ENCODE results near the gene CISTR. TPM values are rescaled to one million over a fixed set of nuclear protein-coding genes. Genes with fewer than 3 reads are reported as not detected.
"Not testable (repeated sequence)": the region's sequence is repeated elsewhere in the genome, so short reads cannot be mapped to it uniquely, and the experiment has no call there.

Gene CISTR
- total and polyA plus RNA-seq, 2 experiments from 2014 or later, result not detected

DNA sequence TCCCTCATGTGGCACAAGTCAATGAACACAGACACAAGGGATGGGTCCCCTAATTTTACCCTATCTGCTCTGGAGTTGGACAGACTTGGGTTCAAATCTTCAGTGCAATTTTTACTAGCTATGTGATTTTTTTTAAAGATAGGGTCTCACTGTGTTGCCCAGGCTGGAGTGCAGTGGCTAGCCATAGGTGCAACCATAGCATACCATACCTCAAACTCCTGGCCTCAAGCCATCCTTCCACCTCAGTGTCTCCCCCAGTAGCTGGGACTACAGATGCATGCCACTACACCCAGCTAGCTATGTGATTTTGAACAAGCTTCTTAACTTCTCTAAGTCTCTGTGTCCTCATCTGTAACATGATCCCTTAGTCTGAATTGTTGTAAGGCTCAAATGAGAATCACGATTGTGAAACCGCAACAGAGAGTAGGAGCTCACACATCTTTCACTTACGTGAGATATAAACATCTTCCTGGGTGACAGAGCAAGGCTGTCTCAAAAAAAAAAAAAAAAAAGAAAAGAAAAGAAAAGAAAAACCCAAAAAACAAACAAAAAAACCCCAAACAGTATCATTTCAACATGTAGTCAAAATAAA lies 29.2 kb downstream of the CISTR start:
- Histone ChIP-seq H2AFZ (no peak overlapping the region), H3K9ac (no peak overlapping the region), H3K27me3 (replicated peaks; ENCODE audit: insufficient read depth) (no peaks in the 10 kb centered on the region), H3K79me2 (ENCODE audit: insufficient read depth) (peaks cover 33% of the 10 kb centered on the region), H3K9me2 (ENCODE audit: insufficient read depth) (no peaks in the 10 kb centered on the region), H4K20me1 (ENCODE audit: insufficient read depth) (no peaks in the 10 kb centered on the region), H3K4me1 (ENCODE audit: insufficient read depth) (peaks cover 8% of the 10 kb centered on the region), H3K4me2 (ENCODE audit: unreplicated experiment) (no peak overlapping the region), H3K27ac (no peak overlapping the region), H3K4me3 (no peak overlapping the region), H3K36me3 (ENCODE audit: low read depth) (peaks cover 51% of the 10 kb centered on the region), H3K9me3 (ENCODE audit: low read depth) (no peaks in the 10 kb centered on the region), H3F3A (ENCODE audit: insufficient read depth) (no peaks in the 10 kb centered on the region)
- in situ Hi-C loops (cut with MboI), result no loop called here
- WGBS, 2 experiments (ENCODE audit: low coverage in 1 of 2, low lambda C conversion rate in 2 of 2, missing lambda C conversion rate in 2 of 2), result 87 to 91% methylated on average over 3 of the region's 3 CpGs
- TF ChIP-seq EZH2 (IDR thresholded peaks at IDR 0.05; ENCODE audit: insufficient read depth, poor library complexity, severe bottlenecking), result no peak
- TF ChIP-seq EZH2phosphoT487 (IDR thresholded peaks at IDR 0.05; ENCODE audit: insufficient read depth, low read depth), result no peak
- no peak for DNase-seq

- H3K4me1 ChIP-seq (ENCODE audit: insufficient read depth), result peaks cover 8% of the 10 kb centered on the region
- no peak overlapping the region for H3K4me3 ChIP-seq
- peaks cover 61% of the 10 kb centered on the region for H3K36me3 ChIP-seq (ENCODE audit: low read depth)
- peaks cover 20% of the 10 kb centered on the region for H3K79me2 ChIP-seq (ENCODE audit: insufficient read depth)
- H3F3A ChIP-seq (ENCODE audit: insufficient read depth), result no peaks in the 10 kb centered on the region
- no peaks in the 10 kb centered on the region for H3K9me3 ChIP-seq (ENCODE audit: low read depth)
- no peaks in the 10 kb centered on the region for H4K20me1 ChIP-seq (ENCODE audit: insufficient read depth)
- in situ Hi-C loops (cut with MboI), result no loop called here
- DNase-seq, result no peak
- no peak overlapping the region for H3K27ac ChIP-seq
- no peak overlapping the region for H2AFZ ChIP-seq
- no peak overlapping the region for H3K9ac ChIP-seq
- TF ChIP-seq EZH2phosphoT487 (IDR thresholded peaks at IDR 0.05; ENCODE audit: insufficient read depth, low read depth) (no peak), EZH2 (IDR thresholded peaks at IDR 0.05; ENCODE audit: insufficient read depth, poor library complexity, severe bottlenecking) (no peak)
- no peaks in the 10 kb centered on the region for H3K9me2 ChIP-seq (ENCODE audit: insufficient read depth)
- H3K4me2 ChIP-seq (ENCODE audit: unreplicated experiment), result no peak overlapping the region
- H3K27me3 ChIP-seq (replicated peaks; ENCODE audit: insufficient read depth), result no peaks in the 10 kb centered on the region
- 61 to 73% methylated on average over 1 of the region's 1 CpG for WGBS, 2 experiments (ENCODE audit: low coverage in 1 of 2, low lambda C conversion rate in 2 of 2, missing lambda C conversion rate in 2 of 2)
These were observed 30.8 kb downstream of the CISTR start for GRCh38 chr12:53720946-53721345.

GRCh38 chr12:53719649-53720048 lies 32.1 kb downstream of the CISTR start:
- H3F3A ChIP-seq (ENCODE audit: insufficient read depth), result no peaks in the 10 kb centered on the region
- no peak overlapping the region for H3K9ac ChIP-seq
- H3K79me2 ChIP-seq (ENCODE audit: insufficient read depth), result peaks cover 8% of the 10 kb centered on the region; the same call in 1 of the 2 replicates
- no peak overlapping the region for H3K27ac ChIP-seq
- no peaks in the 10 kb centered on the region for H3K9me3 ChIP-seq (ENCODE audit: low read depth)
- H3K36me3 ChIP-seq (ENCODE audit: low read depth), result peaks cover 70% of the 10 kb centered on the region
- no peak overlapping the region for H3K4me3 ChIP-seq
- no peaks in the 10 kb centered on the region for H3K27me3 ChIP-seq (replicated peaks; ENCODE audit: insufficient read depth)
- in situ Hi-C loops (cut with MboI), result no loop called here
- no peaks in the 10 kb centered on the region for H4K20me1 ChIP-seq (ENCODE audit: insufficient read depth)
- no peak for TF ChIP-seq EZH2phosphoT487 (IDR thresholded peaks at IDR 0.05; ENCODE audit: insufficient read depth, low read depth)
- no peak for TF ChIP-seq EZH2 (IDR thresholded peaks at IDR 0.05; ENCODE audit: insufficient read depth, poor library complexity, severe bottlenecking)
- no peaks in the 10 kb centered on the region for H3K4me1 ChIP-seq (ENCODE audit: insufficient read depth)
- DNase-seq, result no peak
- H3K4me2 ChIP-seq (ENCODE audit: unreplicated experiment), result no peak overlapping the region
- H3K9me2 ChIP-seq (ENCODE audit: insufficient read depth), result no peaks in the 10 kb centered on the region
- no peak overlapping the region for H2AFZ ChIP-seq
- WGBS, 2 experiments (ENCODE audit: low coverage in 1 of 2, low lambda C conversion rate in 2 of 2, missing lambda C conversion rate in 2 of 2), result 73 to 74% methylated on average over 2 of the region's 2 CpGs

GRCh38 chr12:53718567-53718966 lies 33.2 kb downstream of the CISTR start:
- H3K9me3 ChIP-seq (ENCODE audit: low read depth); in situ Hi-C loops (cut with MboI); H3K4me2 ChIP-seq (ENCODE audit: unreplicated experiment); H3K27ac ChIP-seq; H3K4me1 ChIP-seq (ENCODE audit: insufficient read depth); H4K20me1 ChIP-seq (ENCODE audit: insufficient read depth); H3F3A ChIP-seq (ENCODE audit: insufficient read depth); H3K4me3 ChIP-seq; H3K9ac ChIP-seq; H3K27me3 ChIP-seq (replicated peaks; ENCODE audit: insufficient read depth); DNase-seq; H3K9me2 ChIP-seq (ENCODE audit: insufficient read depth); H2AFZ ChIP-seq; H3K79me2 ChIP-seq (ENCODE audit: insufficient read depth): not testable (repeated sequence)
- 84 to 94% methylated on average over 6 of the region's 6 CpGs for WGBS, 2 experiments (ENCODE audit: low coverage in 1 of 2, low lambda C conversion rate in 2 of 2, missing lambda C conversion rate in 2 of 2)
- H3K36me3 ChIP-seq (ENCODE audit: low read depth), result peaks cover 67% of the 10 kb centered on the region

DNA sequence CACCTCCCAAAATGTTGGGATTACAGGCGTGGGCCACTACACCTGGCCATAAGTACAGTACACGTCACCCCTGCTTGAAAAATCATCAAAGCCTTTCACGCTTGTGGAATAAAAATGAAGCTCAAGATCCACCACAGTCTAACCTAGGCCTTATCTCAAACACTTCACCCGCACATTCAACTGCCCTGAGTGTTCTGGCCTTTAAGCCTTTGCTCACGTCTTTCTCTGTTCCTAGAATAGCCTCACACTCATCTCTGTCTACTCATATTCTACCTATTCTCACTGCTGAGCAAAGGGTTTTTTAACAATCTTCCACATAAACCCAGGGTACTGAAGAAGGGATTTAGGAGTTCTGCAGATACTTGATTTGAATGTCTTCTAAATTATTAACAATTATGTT lies 34.5 kb downstream of the CISTR start:
- H3K4me3 ChIP-seq, result no peak overlapping the region
- H3K4me1 ChIP-seq (ENCODE audit: insufficient read depth), result no peaks in the 10 kb centered on the region
- no peak overlapping the region for H3K9ac ChIP-seq
- 87 to 91% methylated on average over 5 of the region's 5 CpGs for WGBS, 2 experiments (ENCODE audit: low coverage in 1 of 2, low lambda C conversion rate in 2 of 2, missing lambda C conversion rate in 2 of 2)
- DNase-seq, result no peak
- H3K27ac ChIP-seq, result no peak overlapping the region
- TF ChIP-seq EZH2 (IDR thresholded peaks at IDR 0.05; ENCODE audit: insufficient read depth, poor library complexity, severe bottlenecking) (no peak), EZH2phosphoT487 (IDR thresholded peaks at IDR 0.05; ENCODE audit: insufficient read depth, low read depth) (no peak)
- H3F3A ChIP-seq (ENCODE audit: insufficient read depth), result no peaks in the 10 kb centered on the region
- no peaks in the 10 kb centered on the region for H4K20me1 ChIP-seq (ENCODE audit: insufficient read depth)
- peaks cover 58% of the 10 kb centered on the region for H3K36me3 ChIP-seq (ENCODE audit: low read depth)
- no peaks in the 10 kb centered on the region for H3K9me2 ChIP-seq (ENCODE audit: insufficient read depth)
- in situ Hi-C loops (cut with MboI), result no loop called here
- no peaks in the 10 kb centered on the region for H3K27me3 ChIP-seq (replicated peaks; ENCODE audit: insufficient read depth)
- no peak overlapping the region for H2AFZ ChIP-seq
- no peak overlapping the region for H3K4me2 ChIP-seq (ENCODE audit: unreplicated experiment)
- no peaks in the 10 kb centered on the region for H3K79me2 ChIP-seq (ENCODE audit: insufficient read depth)
- no peaks in the 10 kb centered on the region for H3K9me3 ChIP-seq (ENCODE audit: low read depth)
